Measurements from ENCODE around the gene KLF7. TPM values are rescaled to one million over a fixed set of nuclear protein-coding genes. Genes with fewer than 3 reads are reported as not detected.

The KLF7 gene
- total RNA-seq, 1 experiment from 2014 or later = 17.1 TPM

GRCh38 chr2:207167099-207167923 is 1.6 kb upstream of the KLF7 start:
- CTCF ChIA-PET = interaction anchor here (0.6 kb wide), 1 partner anchor 11 kb away, joined by 9 read pairs; no protein-coding TSS in a partner anchor
- H3K36me3 ChIP-seq (ENCODE audit: control insufficient read depth, insufficient read depth, low read length) = no peaks in the 10 kb centered on the region
- TSS peak; percentile 90 for BruUV-seq (replicated peaks)
- intact Hi-C loops (cut with micrococcal nuclease; ENCODE audit: unreplicated experiment) (loop anchor here (5.0 to 10.0 kb wide), 2 partner anchors 185 to 363 kb away; no protein-coding TSS in a partner anchor), in situ Hi-C loops (cut with HindIII; ENCODE audit: low pct_unique_long_range_greater_than_20kb, low sequenced_read_pairs) (no loop called here)
- no peak; the same call in 1 of the 2 replicates for ATAC-seq
- H3K27me3 ChIP-seq (ENCODE audit: control insufficient read depth, insufficient read depth, low read length) = no peaks in the 10 kb centered on the region
- H3K4me3 ChIP-seq (ENCODE audit: low read depth in 2 of 2, low read length in 2 of 2) = peak overlapping the region; percentile 72 to 74
- TF ChIP-seq SIN3A (IDR thresholded peaks at IDR 0.05; ENCODE audit: borderline replicate concordance, insufficient read depth, low read depth, low read length) (no peak), REST (IDR thresholded peaks at IDR 0.05; ENCODE audit: insufficient read depth in 1 of 2, low read depth in 2 of 2, low read length in 1 of 2) (no peak), POLR2AphosphoS5 (IDR thresholded peaks at IDR 0.05; ENCODE audit: low read depth, low read length) (no peak), CTCF (IDR thresholded peaks at IDR 0.05) (no peak), TCF7L2 (IDR thresholded peaks at IDR 0.05; ENCODE audit: low read depth, low read length) (no peak)
- POLR2A ChIA-PET = interaction anchor here (0.6 kb wide), 1 partner anchor 65 kb away, joined by 6 read pairs; no protein-coding TSS in a partner anchor
- H3K4me1 ChIP-seq (ENCODE audit: control insufficient read depth, insufficient read depth, low read length) = peaks cover 18% of the 10 kb centered on the region
- no peak for DNase-seq (ENCODE audit: low read depth, low spot score)
- H3K27ac ChIP-seq (ENCODE audit: low read length) = peak overlapping the region; percentile 87
- H3K9me3 ChIP-seq (ENCODE audit: control insufficient read depth, insufficient read depth, low read depth, low read length) = no peaks in the 10 kb centered on the region

- peak overlapping the region; percentile 87 for H3K27ac ChIP-seq (ENCODE audit: low read length)
- peaks cover 26% of the 10 kb centered on the region for H3K4me1 ChIP-seq (ENCODE audit: control insufficient read depth, insufficient read depth, low read length)
- no peaks in the 10 kb centered on the region for H3K27me3 ChIP-seq (ENCODE audit: control insufficient read depth, insufficient read depth, low read length)
- DNase-seq (ENCODE audit: low read depth, low spot score) (no peak), ATAC-seq (peak; percentile 69)
- in situ Hi-C loops (cut with HindIII; ENCODE audit: low pct_unique_long_range_greater_than_20kb, low sequenced_read_pairs) (no loop called here), intact Hi-C loops (cut with micrococcal nuclease; ENCODE audit: unreplicated experiment) (loop anchor here (5.0 to 10.0 kb wide), 2 partner anchors 184 to 362 kb away; no protein-coding TSS in a partner anchor)
- ChIA-PET CTCF (interaction anchor here (0.5 to 0.6 kb wide), 2 partner anchors 10 to 114 kb away, joined by 3 to 9 read pairs; no protein-coding TSS in a partner anchor), POLR2A (interaction anchor here (0.5 to 0.7 kb wide), 3 partner anchors 13 to 665 kb away, joined by 3 to 4 read pairs (median 3); no protein-coding TSS in a partner anchor)
- 0 out of 2 replicates have a peak, but pooled peaks have one; percentile 1 for TF ChIP-seq SIN3A (IDR thresholded peaks at IDR 0.05; ENCODE audit: borderline replicate concordance, insufficient read depth, low read depth, low read length)
- peak; percentile 56 for TF ChIP-seq CTCF (IDR thresholded peaks at IDR 0.05)
- TF ChIP-seq POLR2AphosphoS5 (IDR thresholded peaks at IDR 0.05; ENCODE audit: low read depth, low read length) = peak; percentile 87
- TF ChIP-seq REST (IDR thresholded peaks at IDR 0.05; ENCODE audit: insufficient read depth in 1 of 2, low read depth in 2 of 2, low read length in 1 of 2) = no peak
- TF ChIP-seq TCF7L2 (IDR thresholded peaks at IDR 0.05; ENCODE audit: low read depth, low read length) = peak; percentile 81
- no peaks in the 10 kb centered on the region for H3K9me3 ChIP-seq (ENCODE audit: control insufficient read depth, insufficient read depth, low read depth, low read length)
- BruUV-seq (replicated peaks) = no TSS peak
- H3K4me3 ChIP-seq (ENCODE audit: low read depth in 2 of 2, low read length in 2 of 2) = peak overlapping the region; percentile 72 to 74
- no peaks in the 10 kb centered on the region for H3K36me3 ChIP-seq (ENCODE audit: control insufficient read depth, insufficient read depth, low read length)
Measured at GRCh38 chr2:207166349-207167098, 776 bp upstream of the KLF7 start.
